GM19023 (cell line): Measurements from ENCODE around the gene ZMIZ1.

Source experiments
- ATAC-seq: cut with Tn5 transposase; IDR thresholded peaks from one replicate; pipeline ENCODE4 v1.9.1; 2021; ENCODE audit warnings: mild to moderate bottlenecking, moderate library complexity; ENCODE audit not compliant: unreplicated experiment

The ZMIZ1 gene

GRCh38 chr10:79096514-79096913, 27.7 kb downstream of the ZMIZ1 start:
- no peak for ATAC-seq

GRCh38 chr10:79097021-79097872, 28.5 kb downstream of the ZMIZ1 start:
- ATAC-seq: no peak

DNA sequence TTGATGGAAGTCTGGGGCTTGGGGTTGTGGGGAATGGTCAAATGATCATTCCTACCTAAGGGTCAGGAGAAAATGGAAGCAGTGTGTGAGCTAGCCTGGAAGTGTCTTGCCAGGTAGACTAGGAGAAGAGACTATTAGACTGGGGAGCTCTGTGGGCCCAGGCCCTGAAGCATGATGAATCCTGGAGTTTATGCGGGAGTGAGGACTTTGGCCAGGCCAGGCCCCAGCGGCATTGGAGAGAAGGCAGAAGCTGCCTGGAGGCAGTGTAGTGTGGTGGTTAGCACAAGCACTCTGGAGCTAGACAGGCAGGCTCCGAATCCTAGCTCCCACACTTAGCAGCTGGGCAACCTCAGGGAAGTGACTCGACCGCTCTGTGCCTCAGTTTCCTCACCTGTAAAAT, 29.3 kb downstream of the ZMIZ1 start:
- no peak for ATAC-seq

DNA sequence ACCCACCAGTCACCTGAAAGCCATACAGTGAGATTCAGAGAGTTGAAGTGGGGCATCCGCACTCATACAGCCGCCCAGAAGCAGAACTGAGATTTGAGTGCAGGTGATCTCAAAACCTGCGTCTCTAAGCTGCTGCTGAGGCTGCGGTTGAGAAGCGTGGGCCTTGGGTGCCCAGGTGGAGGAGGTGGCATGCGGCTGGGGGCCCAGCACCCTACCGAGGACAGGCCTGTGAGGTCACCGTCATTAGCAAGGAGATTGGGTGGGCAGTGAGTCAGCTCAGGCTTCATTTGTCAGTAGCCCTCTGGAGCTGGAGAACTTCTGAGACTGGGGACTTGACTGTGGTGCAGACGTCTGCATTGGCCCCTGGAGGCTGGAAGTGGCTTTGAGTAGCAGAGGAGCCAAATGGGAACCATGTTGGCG, 29.8 kb downstream of the ZMIZ1 start:
- ATAC-seq: peak; percentile 79

GRCh38 chr10:79099898-79100448, 31.2 kb downstream of the ZMIZ1 start:
- no peak for ATAC-seq

DNA sequence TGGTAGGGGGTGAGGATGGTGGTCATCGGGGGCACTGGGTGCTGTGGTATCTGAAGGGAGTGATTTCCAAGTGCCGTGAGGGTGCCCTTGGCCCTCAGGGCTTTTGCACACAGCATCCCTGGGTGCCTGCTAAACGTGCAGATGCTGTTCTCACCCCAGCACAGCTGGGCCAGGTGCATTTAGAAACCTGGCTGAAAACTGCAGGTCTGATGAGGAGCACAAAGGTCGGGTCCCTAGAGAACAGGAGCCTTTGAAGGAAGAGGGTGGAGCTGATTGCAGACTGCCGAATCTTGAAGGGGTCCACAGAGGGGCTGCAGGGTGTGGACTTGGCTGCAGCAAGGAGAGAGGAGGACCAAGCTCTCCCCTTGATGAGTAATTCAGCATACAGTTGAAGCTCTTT, 32.0 kb downstream of the ZMIZ1 start:
- ATAC-seq: no peak

- no peak for ATAC-seq
Observed at GRCh38 chr10:79101560-79102497, 33.1 kb downstream of the ZMIZ1 start.

DNA sequence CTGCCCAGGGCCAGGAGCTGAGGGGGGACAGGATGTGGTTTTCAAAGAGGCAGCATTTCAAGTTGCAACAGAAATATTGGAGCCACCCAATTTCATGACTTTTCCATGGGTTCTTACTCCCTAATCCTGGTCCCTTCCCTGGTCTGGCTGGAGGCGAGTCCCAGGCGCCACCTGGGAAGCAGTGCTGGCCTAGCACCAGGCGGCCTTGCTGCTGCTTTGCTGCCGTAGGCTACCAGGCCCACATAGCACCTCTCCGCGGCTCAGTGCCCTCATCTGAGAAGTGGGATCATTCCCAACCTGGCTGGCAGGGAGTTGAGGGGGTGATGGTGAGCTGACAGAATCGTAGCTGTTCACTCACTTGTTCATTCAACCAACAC, 33.7 kb downstream of the ZMIZ1 start:
- no peak for ATAC-seq

GRCh38 chr10:79103129-79103528, 34.4 kb downstream of the ZMIZ1 start:
- ATAC-seq: no peak

- ATAC-seq: no peak
Observed at GRCh38 chr10:79103585-79103984, 34.8 kb downstream of the ZMIZ1 start.

DNA sequence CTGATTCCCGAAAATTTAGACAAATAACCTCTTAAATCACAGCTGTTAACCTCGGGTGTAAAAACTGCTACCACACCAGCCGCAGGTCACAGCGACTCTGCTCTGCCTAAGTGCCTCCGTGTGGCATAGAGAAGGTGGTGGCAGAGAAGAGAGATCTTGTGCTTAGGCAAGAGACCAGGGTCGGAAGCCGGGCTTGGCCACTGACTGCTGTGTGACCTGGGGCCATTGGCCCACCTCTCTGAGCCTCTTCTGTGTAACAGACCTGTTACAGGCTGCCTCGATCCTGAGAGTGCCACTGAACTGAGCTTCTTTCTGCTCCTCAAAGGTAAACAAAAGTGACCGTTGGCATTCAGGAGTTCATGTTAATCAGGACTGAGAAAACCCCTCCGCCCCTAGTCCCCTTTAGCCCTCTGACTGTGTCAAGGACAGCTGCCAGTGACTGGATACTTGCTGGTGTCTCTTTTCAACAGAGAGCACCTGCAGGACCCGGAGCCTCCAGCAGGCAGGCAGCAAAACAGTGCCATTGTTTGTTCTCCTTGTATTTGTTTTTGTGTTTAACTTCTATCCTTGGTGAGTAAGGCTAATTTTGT, 36.5 kb downstream of the ZMIZ1 start:
- no peak for ATAC-seq

DNA sequence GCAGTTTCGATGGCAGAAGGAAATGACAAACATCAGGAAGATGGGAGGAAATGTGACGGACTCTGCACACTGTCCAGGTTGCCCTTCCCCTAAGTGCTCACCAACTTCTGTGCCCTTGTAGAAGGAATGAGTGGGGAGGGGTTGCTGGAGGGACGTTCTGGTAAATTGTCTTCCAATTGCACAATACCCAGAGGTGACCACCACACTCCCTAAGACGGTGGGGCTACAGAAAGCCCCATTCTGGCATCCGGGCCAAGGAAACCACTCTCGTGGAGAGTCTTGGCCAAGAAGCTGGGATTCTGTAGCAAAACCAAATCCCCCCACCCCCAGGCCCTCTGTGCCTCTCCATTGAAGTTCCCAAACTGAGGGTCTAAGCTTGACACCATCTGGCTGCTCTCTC, 37.1 kb downstream of the ZMIZ1 start:
- ATAC-seq: no peak

- no peak for ATAC-seq
Observed at GRCh38 chr10:79106256-79107050, 37.7 kb downstream of the ZMIZ1 start.

DNA sequence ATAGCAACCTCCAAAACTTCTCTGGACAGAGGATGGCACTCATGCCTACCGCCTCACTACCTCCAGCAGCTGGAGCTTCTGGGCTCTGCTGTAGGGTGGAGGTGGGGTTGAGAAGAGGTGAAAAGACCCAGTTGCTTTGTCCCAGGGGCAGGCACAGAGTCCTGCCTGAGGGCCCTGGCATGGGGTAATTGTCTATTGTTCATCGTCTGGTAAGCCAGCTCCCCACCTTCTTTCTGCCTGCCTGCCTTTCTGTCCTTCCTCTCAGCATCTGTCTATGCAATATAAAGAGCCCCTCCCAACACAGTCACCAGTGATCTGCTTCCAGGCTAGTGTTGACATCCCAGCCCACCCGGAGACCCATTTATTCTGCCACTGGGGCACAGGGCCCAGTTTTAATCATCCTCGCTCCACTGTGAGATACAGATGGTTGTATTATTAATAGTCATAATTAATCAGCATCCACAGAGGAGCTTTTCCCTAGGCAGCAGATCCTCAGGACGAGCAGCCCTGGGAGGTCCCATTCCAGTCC, 39.0 kb downstream of the ZMIZ1 start:
- ATAC-seq: no peak

DNA sequence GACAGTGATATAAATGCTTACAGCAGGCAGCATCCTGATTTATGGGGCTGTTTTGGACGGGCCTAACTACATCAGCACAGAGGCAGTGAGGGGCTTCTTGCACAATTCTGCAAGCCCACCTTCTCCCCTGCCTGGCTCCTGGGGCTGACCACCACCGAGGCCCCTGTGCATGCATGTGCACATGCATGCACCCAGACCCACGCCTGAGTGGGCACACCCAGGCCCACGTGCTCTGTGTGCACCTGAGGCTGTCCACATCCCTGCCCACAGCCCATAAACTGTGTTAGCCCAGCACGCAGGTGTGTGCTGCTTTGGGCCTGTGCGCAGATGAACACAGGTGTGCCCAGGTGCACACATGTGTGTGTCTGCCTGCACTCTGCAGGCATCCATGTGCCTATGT, 40.0 kb downstream of the ZMIZ1 start:
- ATAC-seq: no peak

DNA sequence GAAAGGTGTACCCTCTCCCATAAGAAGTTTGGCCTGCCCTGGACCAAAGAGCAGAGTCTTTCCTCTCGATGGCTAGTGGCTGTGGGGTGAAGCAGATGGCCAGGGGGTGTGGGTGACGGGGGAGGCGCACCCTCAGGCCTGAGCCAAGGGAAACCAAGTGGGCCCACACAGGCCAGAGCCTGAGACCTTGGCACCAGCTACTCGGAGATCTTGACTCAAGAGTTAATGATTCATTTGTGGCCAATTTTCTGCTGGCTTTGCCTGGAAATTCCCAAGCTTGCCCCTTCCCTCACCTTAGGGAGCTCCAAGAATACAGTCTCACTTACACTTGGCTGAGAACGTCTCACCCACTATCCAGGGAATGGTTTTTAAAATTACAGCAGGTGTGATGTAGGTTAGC, 42.7 kb downstream of the ZMIZ1 start:
- ATAC-seq: no peak

DNA sequence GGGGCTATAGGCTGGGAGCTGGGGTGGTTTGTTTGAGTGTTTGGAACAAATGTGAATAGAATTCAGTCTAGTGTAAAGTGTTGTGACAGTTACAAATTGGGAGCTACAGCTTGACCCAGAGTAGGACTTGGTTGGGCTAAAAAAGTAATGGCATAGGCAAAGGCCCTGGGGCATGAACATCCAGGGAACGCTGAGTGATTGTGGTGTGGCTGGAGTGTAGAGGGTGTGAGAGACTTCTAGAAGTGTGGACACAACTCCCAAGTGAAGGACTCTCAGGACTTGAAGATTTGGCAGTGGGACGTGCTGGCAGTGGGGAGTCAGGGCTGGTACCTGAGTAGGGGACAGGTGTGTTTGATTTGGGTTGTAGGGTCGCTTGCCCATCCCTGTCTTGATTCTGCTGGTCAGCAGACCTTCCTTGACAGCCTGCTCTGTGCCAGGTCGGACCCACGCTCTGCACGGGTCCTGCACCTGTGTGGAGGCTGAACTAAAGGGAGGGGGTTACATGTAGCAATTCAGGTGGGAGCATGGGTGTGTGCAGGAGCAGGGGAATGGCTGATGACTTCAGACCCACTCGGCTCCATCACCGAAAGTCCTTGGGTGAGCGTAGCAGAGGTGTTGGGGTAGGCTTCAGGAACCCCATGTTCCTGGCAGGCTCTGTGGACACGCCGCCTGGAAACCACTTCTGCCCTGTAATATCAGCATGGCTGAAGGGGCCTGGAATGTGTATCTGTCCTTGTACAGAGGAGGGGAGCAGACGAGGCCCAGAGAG, 43.3 kb downstream of the ZMIZ1 start:
- ATAC-seq: no peak

- no peak for ATAC-seq
Observed at GRCh38 chr10:79112881-79113431, 44.2 kb downstream of the ZMIZ1 start.

- no peak for ATAC-seq
Observed at GRCh38 chr10:79113827-79114226, 45.1 kb downstream of the ZMIZ1 start.
